Naive thymus-derived CD4-positive, alpha-beta T cell (primary cell): Measurements from ENCODE around the gene IL1A. TPM values are rescaled to one million over a fixed set of nuclear protein-coding genes. Genes with fewer than 3 reads are reported as not detected.
"Not testable (repeated sequence)": the region's sequence is repeated elsewhere in the genome, so short reads cannot be mapped to it uniquely, and the experiment has no call there.

ENCODE experiments used
- ATAC-seq: fragments of 150-1000 bp; cut with Tn5 transposase; 2 replicates; pipeline ENCODE4 v1.10.0; 2021; ENCODE audit warnings: mild to moderate bottlenecking, moderate library complexity
- CTCF ChIA-PET: fragments of 350-600 bp; sonication (Branson Sonifier 250); formaldehyde crosslinking; loops from one replicate; lab custom pipeline; 2021; ENCODE audit warnings: antibody characterized with exemption; lab: Charles Lee
- POLR2A ChIA-PET: fragments of 350-600 bp; sonication (Branson Sonifier 250); formaldehyde crosslinking; loops from one replicate; lab custom pipeline; 2021; ENCODE audit warnings: antibody characterized with exemption, inconsistent platforms; lab: Charles Lee
- DNase-seq, 9 donors: peaks; one replicate each; pipeline versions ENCODE4 v3.0.0 to v3.0.0-alpha.2; 2020 to 2022; ENCODE audit warnings: mixed read lengths in 1 of 9
- H3K27ac ChIP-seq: one replicate; pipeline ENCODE4 v1.7.0; 2013; ENCODE audit warnings: mild to moderate bottlenecking, low read depth, low read length, moderate library complexity
- H3K27me3 ChIP-seq, 2 donors: one replicate each; pipeline ENCODE4 v1.7.0; 2013; ENCODE audit warnings: low read length in 2 of 2, mild to moderate bottlenecking in 2 of 2, moderate library complexity in 2 of 2; ENCODE audit not compliant: control insufficient read depth in 2 of 2, insufficient read depth in 2 of 2
- H3K36me3 ChIP-seq, 3 experiments: 1 replicate in 2 of 3; 2 replicates in 1 of 3; pipeline ENCODE4 v1.7.0; 2013; ENCODE audit warnings: low read length in 3 of 3, mild to moderate bottlenecking in 3 of 3, moderate library complexity in 1 of 3; ENCODE audit not compliant: insufficient read depth in 3 of 3, control insufficient read depth in 2 of 3
- H3K4me1 ChIP-seq, 2 donors: one replicate each; pipeline ENCODE4 v1.7.0; 2013; ENCODE audit warnings: low read length in 2 of 2, mild to moderate bottlenecking in 2 of 2, moderate library complexity in 1 of 2; ENCODE audit not compliant: control insufficient read depth in 2 of 2, insufficient read depth in 2 of 2
- H3K4me3 ChIP-seq: 2 replicates; pipeline ENCODE4 v1.7.0; 2013; ENCODE audit warnings: mild to moderate bottlenecking, low read length
- H3K9me3 ChIP-seq, 3 experiments: 1 replicate in 2 of 3; 2 replicates in 1 of 3; pipeline ENCODE4 v1.7.0; 2013; ENCODE audit warnings: low read length in 3 of 3; ENCODE audit not compliant: control insufficient read depth in 2 of 3
- H3K27ac Mint-ChIP-seq, 9 donors: one replicate each; pipeline ENCODE4 v1.8.0; 2020 to 2022; ENCODE audit warnings: mixed read lengths in 9 of 9, mild to moderate bottlenecking in 8 of 9, moderate library complexity in 5 of 9, inconsistent platforms in 2 of 9
- H3K27me3 Mint-ChIP-seq, 5 donors: one replicate each; pipeline ENCODE4 v1.8.0; 2021 to 2022; ENCODE audit warnings: mixed read lengths in 5 of 5, mild to moderate bottlenecking in 1 of 5
- H3K36me3 Mint-ChIP-seq, 5 donors: one replicate each; pipeline ENCODE4 v1.8.0; 2020 to 2022; ENCODE audit warnings: mixed read lengths in 5 of 5, mild to moderate bottlenecking in 3 of 5, inconsistent platforms in 1 of 5
- H3K4me1 Mint-ChIP-seq, 7 donors: one replicate each; pipeline ENCODE4 v1.8.0; 2020 to 2022; ENCODE audit warnings: mixed read lengths in 7 of 7, mild to moderate bottlenecking in 3 of 7, inconsistent platforms in 1 of 7
- H3K4me3 Mint-ChIP-seq, 10 donors: one replicate each; pipeline ENCODE4 v1.8.0; 2020 to 2022; ENCODE audit warnings: mild to moderate bottlenecking in 10 of 10, mixed read lengths in 10 of 10, moderate library complexity in 6 of 10, inconsistent platforms in 2 of 10
- H3K9me3 Mint-ChIP-seq, 11 donors: one replicate each; pipeline ENCODE4 v1.8.0; 2020 to 2022; ENCODE audit warnings: mixed read lengths in 11 of 11, mild to moderate bottlenecking in 4 of 11, inconsistent platforms in 1 of 11, moderate library complexity in 1 of 11
- intact Hi-C, 2 donors: fragments of 100-400 bp; cut with micrococcal nuclease; formaldehyde crosslinking; loops; one replicate each; pipeline ENCODE4 v1.15.1; 2023
- polyA plus RNA-seq, 2 donors: library from polyadenylated mRNA; unstranded; fragments of 300-500 nt; fragmentation: Illumina TruSeq; gene quantifications; one replicate each; pipeline ENCODE4 v1.2.3, GENCODE V29; 2021
- total RNA-seq, 6 experiments: library from RNA in 5 of 6; stranded (reverse) in 5 of 6; gene quantifications; 1 replicate in 5 of 6; 2 replicates in 1 of 6; pipeline ENCODE4 v1.2.3 and lab custom pipeline; 2021 to 2026

IL1A gene
- total RNA-seq (1 to 10 TPM in 2 of 5 experiments, under 1 TPM in 2, not detected in 1; 0.22 to 4.3 (median 1.0) TPM), polyA plus RNA-seq (not detected), total RNA-seq (lab: John Stamatoyannopoulos, UW) (not detected)

- POLR2A ChIA-PET: no interaction called here
- Mint-ChIP-seq H3K27ac (peak within 1 kb of the TSS in 1 of 9 donors; percentile 20), H3K9me3 (no peaks in the 10 kb centered on the region), H3K27me3 (peaks cover 7 to 27% (median 10%) of the 10 kb centered on the region in 5 donors), H3K4me1 (peaks cover 0 to 24% (median 0%) of the 10 kb centered on the region in 7 donors), H3K36me3 (peaks cover 0 to 4% (median 0%) of the 10 kb centered on the region in 5 donors), H3K4me3 (peak within 1 kb of the TSS in 1 of 10 donors; percentile 40)
- no peak within 1 kb of the TSS for H3K4me3 ChIP-seq
- DNase-seq (no peak), ATAC-seq (peak; percentile 78)
- no peaks in the 10 kb centered on the region for H3K4me1 ChIP-seq
- intact Hi-C loops: no loop called here
- no peaks in the 10 kb centered on the region for H3K27me3 ChIP-seq
- no peaks in the 10 kb centered on the region for H3K36me3 ChIP-seq
- H3K27ac ChIP-seq: no peak within 1 kb of the TSS
- CTCF ChIA-PET: no interaction called here
- no peaks in the 10 kb centered on the region for H3K9me3 ChIP-seq
These were observed at the start of gene IL1A for GRCh38 chr2:112784199-112785189. Gene IL1A (minus strand): TSS chr2:112784493. CDS start chr2:112783770, 723 bp downstream.

GRCh38 chr2:112833976-112834375, 49.7 kb upstream of the IL1A start:
- no peak for DNase-seq
- Histone ChIP-seq H3K4me3 (no peak overlapping the region), H3K27ac (no peak overlapping the region), H3K27me3 (no peaks in the 10 kb centered on the region), H3K36me3 (no peaks in the 10 kb centered on the region), H3K4me1 (no peaks in the 10 kb centered on the region), H3K9me3 (no peaks in the 10 kb centered on the region)
- Mint-ChIP-seq H3K4me1 (peaks cover 0 to 10% (median 4%) of the 10 kb centered on the region in 7 donors), H3K9me3 (peaks cover 0 to 4% (median 0%) of the 10 kb centered on the region in 11 donors), H3K36me3 (peaks cover 0 to 6% (median 0%) of the 10 kb centered on the region in 5 donors), H3K4me3 (no peak overlapping the region), H3K27me3 (peaks cover 0 to 35% (median 19%) of the 10 kb centered on the region in 5 donors), H3K27ac (no peak overlapping the region)
- intact Hi-C loops: no loop called here
- ATAC-seq: no peak
- CTCF ChIA-PET: no interaction called here
- POLR2A ChIA-PET: no interaction called here

DNA sequence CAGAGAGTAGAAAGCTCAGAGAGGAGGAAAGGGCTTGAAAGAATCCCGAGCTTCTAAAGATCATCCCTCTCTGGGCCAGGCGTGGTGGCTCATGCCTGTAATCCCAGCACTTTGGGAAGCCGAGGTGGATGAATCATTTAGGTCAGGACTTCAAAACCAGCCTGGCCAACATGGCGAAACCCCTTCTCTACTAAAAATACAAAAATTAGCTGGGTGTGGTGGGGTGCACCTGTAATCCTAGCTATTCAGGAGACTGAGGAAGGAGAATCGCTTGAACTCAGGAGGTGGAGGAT, 49.3 kb upstream of the IL1A start:
- intact Hi-C loops, H3K9me3 ChIP-seq, H3K4me3 ChIP-seq, H3K27ac ChIP-seq, H3K27ac Mint-ChIP-seq, POLR2A ChIA-PET, H3K4me1 Mint-ChIP-seq, ATAC-seq, H3K9me3 Mint-ChIP-seq, H3K36me3 Mint-ChIP-seq, H3K36me3 ChIP-seq, H3K27me3 ChIP-seq, H3K4me3 Mint-ChIP-seq, H3K4me1 ChIP-seq, DNase-seq: not testable (repeated sequence)
- peaks cover 0 to 31% (median 16%) of the 10 kb centered on the region in 5 donors for H3K27me3 Mint-ChIP-seq
- CTCF ChIA-PET: interaction anchor here (0.6 kb wide), 1 partner anchor 464 kb away, joined by 3 read pairs; no protein-coding TSS in a partner anchor

DNA sequence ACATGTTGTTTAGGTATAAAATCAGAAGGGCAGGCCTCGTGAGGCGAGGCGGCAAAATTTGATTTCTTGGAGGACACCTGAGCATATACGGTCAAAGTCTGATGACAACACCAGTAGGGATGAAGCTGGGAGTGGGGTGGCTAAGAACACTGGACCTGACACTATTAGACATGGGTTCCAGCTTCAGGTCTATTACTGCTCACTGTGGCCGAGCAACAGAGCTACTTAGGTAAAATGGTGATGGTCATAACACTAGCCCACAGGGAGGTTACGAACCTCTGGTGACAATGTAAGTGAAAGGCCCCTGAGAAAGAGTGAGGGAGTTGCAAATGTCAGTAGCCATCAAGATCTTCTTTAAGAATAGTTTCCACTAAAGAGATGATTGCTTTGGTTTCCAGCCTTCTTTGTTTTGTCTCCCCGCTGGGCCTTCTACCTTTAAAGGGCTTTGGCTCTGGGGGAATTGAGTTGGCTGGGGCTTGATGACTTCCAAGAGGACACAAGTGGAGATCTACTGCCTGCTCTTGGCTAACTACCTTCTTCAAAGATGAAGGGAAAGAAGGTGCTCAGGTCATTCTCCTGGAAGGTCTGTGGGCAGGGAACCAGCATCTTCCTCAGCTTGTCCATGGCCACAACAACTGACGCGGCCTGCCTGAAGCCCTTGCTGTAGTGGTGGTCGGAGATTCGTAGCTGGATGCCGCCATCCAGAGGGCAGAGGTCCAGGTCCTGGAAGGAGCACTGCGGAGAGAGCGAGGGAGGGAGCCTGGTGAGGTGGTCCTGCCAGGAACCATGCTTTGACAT, 48.7 kb upstream of the IL1A start:
- H3K9me3 Mint-ChIP-seq: peaks cover 0 to 4% (median 0%) of the 10 kb centered on the region in 11 donors
- intact Hi-C loops: no loop called here
- ATAC-seq (no peak), DNase-seq (no peak)
- Histone ChIP-seq H3K4me1 (no peaks in the 10 kb centered on the region), H3K36me3 (no peaks in the 10 kb centered on the region), H3K9me3 (no peaks in the 10 kb centered on the region), H3K4me3 (no peak overlapping the region), H3K27me3 (no peaks in the 10 kb centered on the region), H3K27ac (no peak overlapping the region)
- CTCF ChIA-PET: interaction anchor here (0.6 kb wide), 1 partner anchor 465 kb away, joined by 3 read pairs; no protein-coding TSS in a partner anchor
- no peak overlapping the region for H3K4me3 Mint-ChIP-seq
- POLR2A ChIA-PET: no interaction called here
- H3K4me1 Mint-ChIP-seq: peaks cover 0 to 6% (median 4%) of the 10 kb centered on the region in 7 donors
- peaks cover 0 to 6% (median 0%) of the 10 kb centered on the region in 5 donors for H3K36me3 Mint-ChIP-seq
- no peak overlapping the region for H3K27ac Mint-ChIP-seq
- peaks cover 0 to 26% (median 16%) of the 10 kb centered on the region in 5 donors for H3K27me3 Mint-ChIP-seq

DNA sequence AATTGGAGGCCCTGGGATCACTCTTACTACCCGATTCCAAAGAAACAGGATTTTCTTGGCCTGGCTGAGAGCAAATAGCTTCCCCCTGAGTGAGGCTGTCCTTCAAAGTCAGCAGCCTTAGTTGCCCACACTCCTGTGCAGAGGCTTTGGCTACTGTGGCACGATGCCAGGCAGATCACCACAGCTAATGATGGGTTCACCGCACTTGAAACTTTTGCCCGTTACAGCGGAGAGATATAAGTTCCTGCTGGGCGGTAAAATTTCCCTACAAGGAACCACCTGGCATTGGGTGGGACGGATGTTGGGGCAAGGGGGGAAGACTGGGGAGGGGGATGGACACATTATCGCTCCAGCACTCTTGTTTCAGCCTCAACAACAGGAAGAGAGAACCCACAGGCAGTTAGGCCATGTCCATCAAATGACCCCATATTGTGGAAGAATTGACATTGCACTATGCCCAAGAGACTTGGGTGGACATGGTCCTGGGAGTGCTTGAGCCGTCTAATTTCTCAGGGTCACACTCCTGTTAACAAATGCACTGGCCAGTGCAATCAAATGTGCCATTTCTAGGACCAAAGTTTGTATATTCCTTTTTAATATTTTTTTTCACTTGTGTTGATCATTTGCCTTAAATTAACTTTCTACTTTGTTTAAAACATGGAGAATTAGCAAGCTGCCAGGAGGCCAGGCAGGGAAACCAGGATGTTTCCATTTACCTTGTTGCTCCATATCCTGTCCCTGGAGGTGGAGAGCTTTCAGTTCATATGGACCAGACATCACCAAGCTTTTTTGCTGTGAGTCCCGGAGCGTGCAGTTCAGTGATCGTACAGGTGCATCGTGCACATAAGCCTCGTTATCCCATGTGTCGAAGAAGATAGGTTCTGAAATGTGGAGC, 47.9 kb upstream of the IL1A start:
- no peaks in the 10 kb centered on the region for H3K36me3 ChIP-seq
- ChIA-PET CTCF (no interaction called here), POLR2A (no interaction called here)
- Mint-ChIP-seq H3K36me3 (peaks cover 0 to 6% (median 0%) of the 10 kb centered on the region in 5 donors), H3K27me3 (peaks cover 0 to 19% (median 16%) of the 10 kb centered on the region in 5 donors), H3K4me3 (no peak overlapping the region), H3K27ac (no peak overlapping the region), H3K9me3 (peaks cover 0 to 4% (median 0%) of the 10 kb centered on the region in 11 donors), H3K4me1 (peaks cover 0 to 6% (median 4%) of the 10 kb centered on the region in 7 donors)
- H3K27me3 ChIP-seq: no peaks in the 10 kb centered on the region
- intact Hi-C loops: no loop called here
- H3K4me1 ChIP-seq: no peaks in the 10 kb centered on the region
- no peak overlapping the region for H3K27ac ChIP-seq
- no peak for DNase-seq
- H3K4me3 ChIP-seq: no peak overlapping the region
- H3K9me3 ChIP-seq: no peaks in the 10 kb centered on the region
- ATAC-seq: peak; percentile 3

DNA sequence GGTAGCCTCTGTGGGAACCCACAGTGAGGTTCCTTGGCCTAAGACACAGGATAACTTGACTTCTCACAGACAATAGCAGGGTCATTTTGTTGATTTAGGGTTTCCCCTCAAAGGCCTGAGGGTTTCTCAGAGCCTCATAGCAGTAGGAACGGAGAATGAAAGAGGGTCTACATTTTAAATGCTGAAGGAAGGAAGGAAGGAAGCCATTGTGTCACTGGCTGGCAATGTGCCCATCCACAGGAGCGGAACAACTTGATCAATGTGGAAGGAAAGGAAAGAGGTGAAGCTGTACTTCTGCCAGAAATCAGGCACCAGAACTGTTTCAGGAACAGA, 47.2 kb upstream of the IL1A start:
- H3K4me1 ChIP-seq: no peaks in the 10 kb centered on the region
- H3K27ac ChIP-seq: no peak overlapping the region
- no peaks in the 10 kb centered on the region for H3K9me3 ChIP-seq
- CTCF ChIA-PET: no interaction called here
- Mint-ChIP-seq H3K36me3 (peaks cover 0 to 8% (median 0%) of the 10 kb centered on the region in 5 donors), H3K27me3 (peaks cover 0 to 17% (median 12%) of the 10 kb centered on the region in 5 donors), H3K4me1 (peaks cover 0 to 6% (median 4%) of the 10 kb centered on the region in 7 donors), H3K27ac (no peak overlapping the region), H3K4me3 (no peak overlapping the region), H3K9me3 (peaks cover 0 to 4% (median 0%) of the 10 kb centered on the region in 11 donors)
- H3K36me3 ChIP-seq: no peaks in the 10 kb centered on the region
- DNase-seq: no peak
- H3K27me3 ChIP-seq: no peaks in the 10 kb centered on the region
- peak; percentile 1 for ATAC-seq
- POLR2A ChIA-PET: no interaction called here
- intact Hi-C loops: no loop called here
- H3K4me3 ChIP-seq: no peak overlapping the region
